ENCODE measurements around the gene NRXN3. TPM values are rescaled to one million over a fixed set of nuclear protein-coding genes. Genes with fewer than 3 reads are reported as not detected.

The NRXN3 gene
- total and polyA plus RNA-seq, 4 donors = 0.07 to 1.2 (median 0.23) TPM

DNA sequence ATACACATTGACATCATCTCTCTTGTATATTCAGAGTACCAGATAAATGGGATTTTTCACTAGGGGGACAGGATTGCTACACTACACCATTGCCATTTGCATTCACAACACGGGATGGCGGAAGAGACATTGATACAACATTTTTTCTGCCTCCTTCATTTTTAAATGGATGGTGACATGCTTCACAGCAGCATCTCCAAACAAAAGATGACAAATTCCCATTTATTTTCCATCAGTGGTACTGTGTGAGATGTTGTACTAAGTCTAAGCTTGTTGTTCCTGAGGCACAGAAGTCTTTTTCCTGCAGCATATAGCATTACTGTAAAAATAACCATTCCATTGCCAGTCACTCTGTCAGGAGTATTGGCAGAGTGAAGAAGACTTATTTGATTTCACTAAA is 912.7 kb downstream of the NRXN3 start:
- H3K4me1 ChIP-seq (ENCODE audit: control insufficient read depth in 4 of 4, insufficient read depth in 4 of 4, low read length in 3 of 4) = peaks cover 0 to 2% (median 0%) of the 10 kb centered on the region in 4 donors
- peaks cover 0 to 3% (median 0%) of the 10 kb centered on the region in 4 donors for H3K27me3 ChIP-seq (ENCODE audit: control insufficient read depth in 4 of 4, insufficient read depth in 4 of 4, low read length in 3 of 4)
- 82% methylated on average over 2 of the region's 2 CpGs for WGBS
- no peak overlapping the region for H3K4me3 ChIP-seq (ENCODE audit: low read depth in 1 of 3, low read length in 3 of 3)
- DNase-seq (ENCODE audit: low spot score) = no peak
- TF ChIP-seq FOXA2 (IDR thresholded peaks at IDR 0.05) (no peak), NR2F2 (IDR thresholded peaks at IDR 0.05) (no peak), YY1 (IDR thresholded peaks at IDR 0.05) (no peak), RXRA (IDR thresholded peaks at IDR 0.05) (no peak), SP1 (IDR thresholded peaks at IDR 0.05) (no peak), HNF4G (IDR thresholded peaks at IDR 0.05) (no peak), RAD21 (IDR thresholded peaks at IDR 0.05) (no peak)
- TF ChIP-seq, protein P1, sequence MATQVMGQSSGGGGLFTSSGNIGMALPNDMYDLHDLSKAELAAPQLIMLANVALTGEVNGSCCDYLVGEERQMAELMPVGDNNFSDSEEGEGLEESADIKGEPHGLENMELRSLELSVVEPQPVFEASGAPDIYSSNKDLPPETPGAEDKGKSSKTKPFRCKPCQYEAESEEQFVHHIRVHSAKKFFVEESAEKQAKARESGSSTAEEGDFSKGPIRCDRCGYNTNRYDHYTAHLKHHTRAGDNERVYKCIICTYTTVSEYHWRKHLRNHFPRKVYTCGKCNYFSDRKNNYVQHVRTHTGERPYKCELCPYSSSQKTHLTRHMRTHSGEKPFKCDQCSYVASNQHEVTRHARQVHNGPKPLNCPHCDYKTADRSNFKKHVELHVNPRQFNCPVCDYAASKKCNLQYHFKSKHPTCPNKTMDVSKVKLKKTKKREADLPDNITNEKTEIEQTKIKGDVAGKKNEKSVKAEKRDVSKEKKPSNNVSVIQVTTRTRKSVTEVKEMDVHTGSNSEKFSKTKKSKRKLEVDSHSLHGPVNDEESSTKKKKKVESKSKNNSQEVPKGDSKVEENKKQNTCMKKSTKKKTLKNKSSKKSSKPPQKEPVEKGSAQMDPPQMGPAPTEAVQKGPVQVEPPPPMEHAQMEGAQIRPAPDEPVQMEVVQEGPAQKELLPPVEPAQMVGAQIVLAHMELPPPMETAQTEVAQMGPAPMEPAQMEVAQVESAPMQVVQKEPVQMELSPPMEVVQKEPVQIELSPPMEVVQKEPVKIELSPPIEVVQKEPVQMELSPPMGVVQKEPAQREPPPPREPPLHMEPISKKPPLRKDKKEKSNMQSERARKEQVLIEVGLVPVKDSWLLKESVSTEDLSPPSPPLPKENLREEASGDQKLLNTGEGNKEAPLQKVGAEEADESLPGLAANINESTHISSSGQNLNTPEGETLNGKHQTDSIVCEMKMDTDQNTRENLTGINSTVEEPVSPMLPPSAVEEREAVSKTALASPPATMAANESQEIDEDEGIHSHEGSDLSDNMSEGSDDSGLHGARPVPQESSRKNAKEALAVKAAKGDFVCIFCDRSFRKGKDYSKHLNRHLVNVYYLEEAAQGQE (IDR thresholded peaks at IDR 0.05) = no peak
- TF ChIP-seq, protein P2, sequence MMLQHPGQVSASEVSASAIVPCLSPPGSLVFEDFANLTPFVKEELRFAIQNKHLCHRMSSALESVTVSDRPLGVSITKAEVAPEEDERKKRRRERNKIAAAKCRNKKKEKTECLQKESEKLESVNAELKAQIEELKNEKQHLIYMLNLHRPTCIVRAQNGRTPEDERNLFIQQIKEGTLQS (IDR thresholded peaks at IDR 0.05) = no peak
- TF ChIP-seq, protein P3, sequence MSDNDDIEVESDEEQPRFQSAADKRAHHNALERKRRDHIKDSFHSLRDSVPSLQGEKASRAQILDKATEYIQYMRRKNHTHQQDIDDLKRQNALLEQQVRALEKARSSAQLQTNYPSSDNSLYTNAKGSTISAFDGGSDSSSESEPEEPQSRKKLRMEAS (IDR thresholded peaks at IDR 0.05) = no peak
- H3K27ac ChIP-seq (ENCODE audit: low read depth in 1 of 2, low read length in 2 of 2) = no peak overlapping the region
- no peaks in the 10 kb centered on the region for H3K36me3 ChIP-seq (ENCODE audit: control insufficient read depth in 4 of 4, insufficient read depth in 3 of 4, low read depth in 1 of 4, low read length in 3 of 4)
- H3K9ac ChIP-seq (ENCODE audit: low read depth in 1 of 2, low read length in 2 of 2) = no peak overlapping the region
- no peaks in the 10 kb centered on the region for H3K9me3 ChIP-seq (ENCODE audit: control insufficient read depth in 4 of 4, low read length in 3 of 4)

DNA sequence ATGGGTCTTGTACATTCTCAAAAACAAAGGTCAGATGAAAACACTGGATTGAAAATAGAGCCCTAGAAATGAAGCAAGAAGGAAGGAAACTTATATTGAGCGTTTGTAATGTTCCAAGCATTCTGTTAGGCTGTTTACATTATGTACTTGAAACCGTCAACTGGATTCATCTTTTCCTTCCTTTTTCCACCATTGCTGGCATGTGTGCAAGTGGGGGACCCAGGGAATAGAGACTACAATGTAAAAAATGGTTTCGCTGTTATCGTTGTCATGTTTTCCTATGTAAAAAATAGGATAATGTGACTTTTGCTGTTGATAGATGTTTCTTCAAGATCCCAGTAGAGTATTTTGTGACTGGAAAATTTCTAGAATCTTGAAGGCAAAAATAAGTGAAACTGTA is 913.2 kb downstream of the NRXN3 start:
- H3K27me3 ChIP-seq (ENCODE audit: control insufficient read depth in 4 of 4, insufficient read depth in 4 of 4, low read length in 3 of 4) = peaks cover 0 to 6% (median 0%) of the 10 kb centered on the region in 4 donors
- 62% methylated on average over 4 of the region's 4 CpGs for WGBS
- H3K9me3 ChIP-seq (ENCODE audit: control insufficient read depth in 4 of 4, low read length in 3 of 4) = no peaks in the 10 kb centered on the region
- H3K27ac ChIP-seq (ENCODE audit: low read depth in 1 of 2, low read length in 2 of 2) = no peak overlapping the region
- TF ChIP-seq, protein P1 (IDR thresholded peaks at IDR 0.05) = no peak
- TF ChIP-seq GABPA (IDR thresholded peaks at IDR 0.05 in 1 of 2, conservative IDR thresholded peaks at IDR 0.05 in 1 of 2) = no peak
- no peak for TF ChIP-seq EGR1 (IDR thresholded peaks at IDR 0.05; ENCODE audit: low read depth in 2 of 2)
- TF ChIP-seq, protein P4, sequence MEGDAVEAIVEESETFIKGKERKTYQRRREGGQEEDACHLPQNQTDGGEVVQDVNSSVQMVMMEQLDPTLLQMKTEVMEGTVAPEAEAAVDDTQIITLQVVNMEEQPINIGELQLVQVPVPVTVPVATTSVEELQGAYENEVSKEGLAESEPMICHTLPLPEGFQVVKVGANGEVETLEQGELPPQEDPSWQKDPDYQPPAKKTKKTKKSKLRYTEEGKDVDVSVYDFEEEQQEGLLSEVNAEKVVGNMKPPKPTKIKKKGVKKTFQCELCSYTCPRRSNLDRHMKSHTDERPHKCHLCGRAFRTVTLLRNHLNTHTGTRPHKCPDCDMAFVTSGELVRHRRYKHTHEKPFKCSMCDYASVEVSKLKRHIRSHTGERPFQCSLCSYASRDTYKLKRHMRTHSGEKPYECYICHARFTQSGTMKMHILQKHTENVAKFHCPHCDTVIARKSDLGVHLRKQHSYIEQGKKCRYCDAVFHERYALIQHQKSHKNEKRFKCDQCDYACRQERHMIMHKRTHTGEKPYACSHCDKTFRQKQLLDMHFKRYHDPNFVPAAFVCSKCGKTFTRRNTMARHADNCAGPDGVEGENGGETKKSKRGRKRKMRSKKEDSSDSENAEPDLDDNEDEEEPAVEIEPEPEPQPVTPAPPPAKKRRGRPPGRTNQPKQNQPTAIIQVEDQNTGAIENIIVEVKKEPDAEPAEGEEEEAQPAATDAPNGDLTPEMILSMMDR (IDR thresholded peaks at IDR 0.05; ENCODE audit: low read depth, low read length, missing input control) = no peak
- TF ChIP-seq SP1 (IDR thresholded peaks at IDR 0.05) = no peak
- no peak for TF ChIP-seq JUND (IDR thresholded peaks at IDR 0.05)
- TF ChIP-seq TAF1 (conservative IDR thresholded peaks at IDR 0.05) = no peak
- no peak for TF ChIP-seq HNF4G (IDR thresholded peaks at IDR 0.05)
- TF ChIP-seq, protein P2 (IDR thresholded peaks at IDR 0.05) = no peak
- TF ChIP-seq RAD21 (IDR thresholded peaks at IDR 0.05) = no peak
- TF ChIP-seq RXRA (IDR thresholded peaks at IDR 0.05) = no peak
- TF ChIP-seq FOXA1 (IDR thresholded peaks at IDR 0.05) = no peak
- no peak for TF ChIP-seq HNF4A (conservative IDR thresholded peaks at IDR 0.05)
- TF ChIP-seq, protein P3 (IDR thresholded peaks at IDR 0.05) = no peak
- TF ChIP-seq FOXA2 (IDR thresholded peaks at IDR 0.05) = no peak
- TF ChIP-seq YY1 (IDR thresholded peaks at IDR 0.05) = no peak
- TF ChIP-seq, protein P5, sequence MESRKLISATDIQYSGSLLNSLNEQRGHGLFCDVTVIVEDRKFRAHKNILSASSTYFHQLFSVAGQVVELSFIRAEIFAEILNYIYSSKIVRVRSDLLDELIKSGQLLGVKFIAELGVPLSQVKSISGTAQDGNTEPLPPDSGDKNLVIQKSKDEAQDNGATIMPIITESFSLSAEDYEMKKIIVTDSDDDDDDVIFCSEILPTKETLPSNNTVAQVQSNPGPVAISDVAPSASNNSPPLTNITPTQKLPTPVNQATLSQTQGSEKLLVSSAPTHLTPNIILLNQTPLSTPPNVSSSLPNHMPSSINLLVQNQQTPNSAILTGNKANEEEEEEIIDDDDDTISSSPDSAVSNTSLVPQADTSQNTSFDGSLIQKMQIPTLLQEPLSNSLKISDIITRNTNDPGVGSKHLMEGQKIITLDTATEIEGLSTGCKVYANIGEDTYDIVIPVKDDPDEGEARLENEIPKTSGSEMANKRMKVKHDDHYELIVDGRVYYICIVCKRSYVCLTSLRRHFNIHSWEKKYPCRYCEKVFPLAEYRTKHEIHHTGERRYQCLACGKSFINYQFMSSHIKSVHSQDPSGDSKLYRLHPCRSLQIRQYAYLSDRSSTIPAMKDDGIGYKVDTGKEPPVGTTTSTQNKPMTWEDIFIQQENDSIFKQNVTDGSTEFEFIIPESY (IDR thresholded peaks at IDR 0.05) = no peak
- TF ChIP-seq NR2F2 (IDR thresholded peaks at IDR 0.05) = no peak
- no peaks in the 10 kb centered on the region for H3K36me3 ChIP-seq (ENCODE audit: control insufficient read depth in 4 of 4, insufficient read depth in 3 of 4, low read depth in 1 of 4, low read length in 3 of 4)
- H3K4me3 ChIP-seq (ENCODE audit: low read depth in 1 of 3, low read length in 3 of 3) = no peak overlapping the region
- DNase-seq (ENCODE audit: low spot score) = no peak
- H3K9ac ChIP-seq (ENCODE audit: low read depth in 1 of 2, low read length in 2 of 2) = no peak overlapping the region
- H3K4me1 ChIP-seq (ENCODE audit: control insufficient read depth in 4 of 4, insufficient read depth in 4 of 4, low read length in 3 of 4) = peaks cover 0 to 2% (median 0%) of the 10 kb centered on the region in 4 donors
